NK-92 (cell line): ENCODE measurements around the gene SGCE.

ENCODE experiments used
- DNase-seq: peaks from one replicate; lab custom pipeline; 2025; ENCODE audit not compliant: unreplicated experiment; lab: John Stamatoyannopoulos, UW

SGCE gene

DNA sequence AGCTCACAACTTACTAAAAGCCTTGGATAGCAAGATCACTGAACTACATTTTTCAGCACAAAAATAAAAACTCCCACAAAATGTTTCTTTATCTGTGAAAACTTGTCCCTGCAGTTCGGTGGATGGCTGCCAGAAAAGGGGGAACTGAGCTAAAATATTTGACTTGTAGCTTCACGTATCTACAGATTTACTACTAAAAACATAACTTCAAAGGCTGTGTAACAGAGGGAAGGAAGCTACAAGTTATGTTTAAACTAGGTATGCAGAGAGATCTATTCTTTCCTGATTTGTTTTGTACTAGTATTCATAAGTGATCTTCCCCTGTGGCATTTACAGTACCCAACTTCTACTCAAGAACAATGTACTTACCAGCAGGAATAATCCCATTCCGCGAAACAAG, 25.1 kb downstream of the SGCE start:
- DNase-seq = no peak

DNA sequence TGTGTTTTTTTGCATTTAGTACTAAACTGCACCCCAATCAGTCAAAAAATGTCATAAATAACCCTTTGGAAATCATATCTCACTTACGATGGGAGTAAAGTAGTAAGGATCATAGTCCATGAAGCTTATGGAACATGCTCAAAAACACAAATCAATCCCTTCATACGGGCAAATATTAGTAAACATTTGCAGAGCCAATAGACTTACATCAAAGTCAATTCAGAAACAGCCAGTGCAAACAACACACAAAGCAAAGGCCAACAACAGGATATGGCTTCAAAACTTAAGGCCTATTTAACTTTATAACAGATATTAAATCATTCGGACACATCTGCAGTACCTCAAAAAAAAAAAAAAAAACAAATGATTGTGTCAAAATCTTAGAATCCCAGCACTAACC, 32.1 kb downstream of the SGCE start:
- DNase-seq = no peak

DNA sequence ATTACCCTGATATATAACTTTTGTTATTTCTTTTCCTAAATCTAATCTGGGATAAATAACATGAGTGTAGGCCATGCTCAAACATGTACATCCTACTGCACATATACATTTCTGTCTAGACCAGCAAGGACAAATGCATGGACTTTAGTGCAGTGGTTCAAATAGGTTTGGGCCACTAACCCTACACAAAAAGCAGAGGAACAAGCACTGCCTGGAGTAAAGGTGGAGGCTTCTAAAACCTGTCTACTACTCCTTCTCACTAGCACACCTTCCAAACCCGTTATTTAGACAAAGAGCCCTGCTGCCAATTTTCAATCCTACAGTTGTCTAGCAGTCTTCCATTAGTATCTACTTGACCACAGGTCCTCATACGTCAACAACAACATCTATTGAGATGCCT, 34.8 kb downstream of the SGCE start:
- no peak for DNase-seq

DNA sequence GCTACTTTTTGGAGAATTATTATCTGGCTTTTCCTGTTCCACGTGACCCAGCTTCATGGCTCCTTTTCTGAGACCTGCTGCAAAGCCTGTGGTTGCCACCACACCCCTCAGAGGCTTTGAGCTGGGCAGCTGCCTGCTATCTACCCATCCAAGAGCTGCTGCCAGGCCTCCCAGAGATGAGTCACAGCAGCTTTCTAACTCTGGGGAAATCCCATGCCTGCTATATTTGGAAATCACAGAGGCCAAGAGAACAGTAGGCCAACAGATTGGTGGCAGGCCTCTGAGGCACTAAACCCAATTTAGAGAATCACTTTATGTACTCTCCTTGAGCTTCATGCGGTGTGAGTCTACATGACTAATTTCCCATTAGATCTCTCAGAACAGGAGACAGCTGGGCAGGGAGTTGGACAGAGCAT, 35.2 kb downstream of the SGCE start:
- DNase-seq = no peak

DNA sequence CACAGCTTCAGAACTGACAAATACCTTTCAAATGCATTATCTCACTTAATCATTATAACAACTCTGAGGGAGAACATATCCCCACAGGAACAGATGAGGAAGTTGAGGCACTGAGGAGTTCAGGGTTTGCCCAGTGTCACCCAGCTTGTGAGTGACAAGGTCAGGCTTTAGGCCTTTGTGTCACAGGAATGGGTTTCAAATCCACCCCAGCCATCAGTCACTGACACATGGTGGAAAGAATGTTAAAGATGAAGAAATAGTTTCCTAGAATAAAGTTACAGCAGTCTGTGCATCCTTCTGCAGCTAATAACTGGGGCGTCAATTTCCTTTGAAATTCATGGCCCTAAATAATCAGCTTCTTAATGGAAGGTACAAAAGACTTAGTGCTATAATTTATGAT, 37.8 kb downstream of the SGCE start:
- no peak for DNase-seq

DNA sequence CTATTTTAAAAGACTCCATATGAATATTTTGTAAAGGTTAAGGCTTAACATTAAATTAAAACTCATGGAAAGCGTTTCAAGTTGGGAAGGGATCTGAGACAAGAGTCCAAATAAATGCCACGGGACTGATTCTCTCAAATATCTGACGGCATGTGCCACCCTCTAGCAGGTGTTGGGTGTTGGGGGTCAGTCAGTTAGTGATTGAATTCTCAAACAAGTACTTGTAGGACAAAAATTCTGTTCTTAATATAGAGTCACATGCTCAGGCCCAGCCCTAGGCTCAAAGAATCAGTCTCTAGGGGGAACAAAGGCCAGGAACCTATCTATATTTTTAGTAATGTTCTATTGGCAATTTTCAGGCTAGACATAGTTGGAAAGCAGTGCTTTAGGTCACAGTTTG, 39.1 kb downstream of the SGCE start:
- no peak for DNase-seq

DNA sequence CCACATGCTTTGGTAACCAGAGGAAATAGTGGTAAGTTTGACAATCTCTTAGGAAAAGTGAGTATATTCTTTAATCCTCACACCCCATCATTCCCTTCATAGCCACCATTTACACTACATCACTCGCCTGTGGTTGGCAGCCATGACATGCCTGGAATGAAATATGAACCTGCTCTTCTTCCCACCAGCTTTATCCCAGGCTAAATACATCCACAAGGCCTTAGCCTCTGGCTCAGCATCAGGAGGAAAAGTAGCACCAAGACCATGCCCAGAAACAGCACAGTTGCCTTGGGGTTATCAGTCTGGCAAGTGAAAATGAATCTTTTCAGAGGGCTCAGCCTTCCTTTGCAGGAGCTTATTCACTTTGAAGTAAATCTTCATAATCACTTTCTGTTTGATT, 40.3 kb downstream of the SGCE start:
- DNase-seq = no peak

DNA sequence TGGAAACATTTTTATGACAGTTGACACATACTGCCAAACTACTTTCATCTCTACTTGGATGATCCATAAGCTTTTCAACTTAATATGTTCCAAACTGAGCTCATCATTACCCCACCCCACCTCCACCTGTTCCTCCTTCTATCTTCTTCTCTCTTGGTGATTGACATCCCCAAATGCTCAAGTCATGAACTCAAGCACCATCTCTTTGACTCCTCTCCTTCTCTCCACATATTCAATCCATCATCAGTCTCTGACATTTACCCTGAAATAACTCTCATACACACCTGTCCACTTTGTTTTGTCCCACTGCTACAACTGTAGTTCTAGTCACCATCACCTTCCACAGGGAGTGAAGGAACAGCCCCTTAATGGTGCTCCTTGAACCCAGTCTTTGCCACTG, 43.3 kb downstream of the SGCE start:
- DNase-seq = no peak

DNA sequence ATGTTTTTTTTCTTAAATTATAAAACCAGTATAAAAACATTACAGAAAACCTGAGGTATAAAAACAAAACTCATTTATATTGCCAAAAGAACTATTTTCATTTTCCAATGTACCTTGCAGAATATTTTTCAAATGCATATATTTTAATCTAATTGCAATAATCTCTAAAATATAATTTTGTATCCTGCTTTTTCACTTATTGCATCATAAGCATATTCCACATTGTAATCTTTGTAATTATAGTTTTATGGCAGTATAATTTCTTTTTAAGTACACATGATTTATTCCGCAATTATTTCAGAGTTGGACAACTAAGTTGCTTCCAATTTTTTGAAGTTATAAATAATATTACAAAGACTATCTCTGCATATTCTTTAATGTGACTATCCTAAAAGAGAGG, 43.7 kb downstream of the SGCE start:
- no peak for DNase-seq

DNA sequence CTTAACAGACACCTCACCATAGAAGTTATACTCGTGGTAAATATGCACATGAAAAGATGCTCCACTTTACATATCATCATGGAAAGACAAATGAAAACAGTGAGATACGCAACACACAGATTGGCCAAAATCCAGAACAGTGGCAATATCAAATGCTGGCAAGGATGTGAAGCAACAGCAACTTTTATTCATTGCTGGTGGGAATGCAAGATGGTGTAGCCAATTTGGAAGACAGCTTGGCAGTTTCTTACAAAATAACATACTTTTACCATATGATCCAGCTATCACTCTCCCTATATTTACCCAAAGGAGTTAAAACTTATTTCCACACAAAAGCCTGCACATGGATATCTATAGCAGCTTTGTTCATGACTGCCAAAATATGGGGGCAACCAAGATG, 46.4 kb downstream of the SGCE start:
- DNase-seq = no peak

DNA sequence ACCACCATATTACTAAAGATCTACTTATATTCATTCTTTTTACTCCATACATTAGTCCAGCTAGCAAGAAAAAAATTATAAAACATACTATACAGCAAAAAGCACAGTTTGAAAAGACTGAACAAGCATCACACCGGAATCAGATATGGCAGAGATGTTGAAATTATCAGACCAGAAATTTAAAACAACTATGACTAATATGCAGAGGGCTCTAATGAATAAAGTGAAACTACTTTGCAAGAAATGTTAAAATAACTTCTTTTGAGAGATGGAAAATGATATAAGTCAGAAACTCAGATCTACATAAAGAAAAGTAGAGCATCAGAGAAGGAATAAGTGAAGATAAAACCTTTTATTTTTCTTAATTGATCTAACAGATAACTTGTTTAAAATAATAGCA, 50.9 kb downstream of the SGCE start:
- DNase-seq = no peak

DNA sequence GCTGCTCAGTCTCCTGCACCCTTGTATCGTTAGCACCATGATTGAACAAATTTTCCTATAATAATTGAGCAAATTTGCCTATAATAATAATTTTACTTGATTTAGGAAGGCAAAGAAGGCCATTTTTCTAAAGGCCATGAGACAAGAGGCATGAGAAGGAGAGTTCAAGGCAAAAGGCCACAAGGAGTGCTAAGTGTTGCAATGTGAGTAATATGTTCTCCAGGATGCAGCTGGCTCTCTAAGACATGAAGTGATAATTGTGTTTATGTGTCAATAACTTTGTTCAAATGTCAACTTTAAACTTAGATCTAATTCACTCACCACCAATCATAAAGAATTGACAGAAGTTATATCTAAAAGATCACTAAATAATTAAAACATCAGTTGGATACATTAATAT, 53.8 kb downstream of the SGCE start:
- DNase-seq = no peak

DNA sequence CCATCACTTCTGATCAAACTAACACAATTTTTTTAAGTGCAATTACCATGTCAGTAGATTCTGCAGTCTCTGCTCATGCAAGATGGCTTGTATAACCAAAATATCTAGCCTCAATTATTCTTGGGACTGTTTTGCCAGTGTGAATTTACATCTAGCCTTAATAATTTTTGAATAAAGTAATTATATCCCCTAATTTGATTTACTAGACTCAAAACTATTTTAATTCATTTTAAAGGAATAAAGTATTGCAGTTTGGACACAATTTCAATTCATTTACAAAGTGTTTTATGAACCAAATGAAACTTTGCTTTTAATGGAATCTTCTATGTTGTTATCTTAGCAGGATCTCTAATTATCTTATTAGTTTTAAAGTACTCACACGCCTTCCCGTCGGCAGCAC, 55.7 kb downstream of the SGCE start:
- DNase-seq = no peak

DNA sequence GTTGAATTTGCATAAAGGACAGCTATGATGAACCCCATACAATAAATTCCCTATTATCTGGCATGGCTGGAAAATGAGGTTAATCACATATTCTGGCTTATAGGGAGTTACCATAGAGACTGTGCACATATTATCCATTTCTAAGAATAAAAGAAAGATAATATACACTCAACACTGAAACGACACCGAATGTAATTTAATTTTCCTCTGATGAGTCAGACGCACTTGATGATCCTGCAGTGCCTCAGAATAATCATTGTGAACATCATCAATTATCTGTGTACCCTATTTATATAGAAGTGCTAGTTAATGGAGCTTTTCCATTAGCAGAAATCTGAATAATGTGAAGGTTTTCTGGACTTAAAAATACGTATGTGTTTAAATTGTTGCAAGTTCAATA, 60.2 kb downstream of the SGCE start:
- no peak for DNase-seq

DNA sequence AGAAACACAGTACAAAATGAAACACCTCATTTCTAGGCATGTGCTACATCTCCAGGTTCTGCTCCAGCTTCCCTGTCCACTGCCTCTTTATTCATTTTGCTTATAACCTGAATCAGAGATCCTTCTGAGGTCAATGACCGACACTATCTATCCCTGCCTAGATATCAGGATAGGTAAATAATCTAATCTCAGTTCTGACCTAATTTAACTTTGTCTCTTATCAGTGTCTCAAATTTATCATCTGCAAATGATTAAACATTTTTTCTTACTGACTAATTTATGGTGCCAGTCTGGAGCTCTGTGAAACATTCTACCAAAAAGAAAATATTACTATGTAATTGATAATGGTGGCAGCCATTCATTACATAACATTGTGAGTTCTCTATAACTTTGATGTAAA, 61.1 kb downstream of the SGCE start:
- no peak for DNase-seq

DNA sequence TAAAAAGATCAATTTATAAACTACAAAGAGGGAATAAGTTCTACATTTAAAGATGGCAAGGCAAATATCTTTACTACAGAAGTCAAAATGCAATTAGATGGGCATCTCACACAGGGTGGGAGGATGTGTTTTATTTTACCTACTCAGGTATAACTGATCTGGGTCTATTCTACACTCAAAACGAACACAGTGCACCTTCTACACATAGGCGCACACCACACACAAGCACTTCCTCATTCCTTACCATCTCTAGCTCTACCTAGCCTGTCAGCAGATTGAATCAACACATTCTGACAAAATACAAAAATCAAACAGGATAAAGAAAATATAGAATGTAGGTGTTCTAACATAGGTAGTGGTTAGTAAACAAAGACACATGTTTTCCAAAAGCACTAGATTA, 64.8 kb downstream of the SGCE start:
- no peak for DNase-seq

DNA sequence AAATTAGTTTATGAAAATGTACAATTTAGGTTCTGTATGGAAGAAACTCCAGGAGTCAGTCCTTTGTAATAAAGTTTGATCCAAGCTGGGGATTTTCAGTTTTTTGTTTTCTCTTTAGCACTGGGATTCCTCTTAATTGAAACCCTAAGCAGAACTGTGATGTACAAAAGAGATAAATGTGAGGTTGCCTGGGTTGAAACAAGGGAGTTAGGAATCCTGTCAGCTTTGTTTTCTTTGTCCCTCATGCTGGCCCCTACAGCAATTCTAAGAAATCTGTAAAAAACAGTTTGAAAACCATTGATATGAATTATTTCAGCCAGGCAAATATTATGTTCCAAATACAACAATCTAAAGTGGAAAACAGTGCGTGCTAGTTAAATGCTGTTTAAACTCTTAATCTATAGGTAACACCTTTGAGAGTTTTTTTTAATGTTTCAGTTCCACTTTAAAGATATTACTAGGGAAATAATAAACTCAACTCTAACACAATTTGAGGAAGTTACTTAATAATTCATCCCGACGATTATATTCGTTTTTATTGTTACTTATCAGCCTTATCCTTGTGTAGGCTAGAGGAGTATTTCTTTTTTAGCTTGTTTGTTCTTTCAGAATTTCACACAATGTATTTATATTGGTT, 65.3 kb downstream of the SGCE start:
- DNase-seq = no peak

DNA sequence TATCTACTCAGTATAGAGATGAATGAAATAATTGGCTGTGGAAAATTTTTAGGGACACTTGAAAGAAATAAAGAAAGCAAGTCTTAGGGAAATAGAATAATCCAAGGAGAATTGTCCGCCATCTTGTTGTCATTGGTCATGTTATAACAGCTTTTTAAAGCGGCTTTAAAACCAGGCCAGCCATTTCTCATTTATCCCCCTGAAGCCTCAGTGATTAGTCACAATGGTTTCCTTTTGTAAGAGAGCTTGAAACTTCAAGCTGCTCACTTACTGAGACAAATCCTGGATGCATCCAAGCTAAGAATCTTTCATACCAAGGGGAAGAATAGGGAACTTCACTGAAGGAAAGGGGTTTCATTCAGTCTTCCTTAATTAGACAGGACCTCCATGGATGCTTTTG, 67.9 kb downstream of the SGCE start:
- DNase-seq = no peak

DNA sequence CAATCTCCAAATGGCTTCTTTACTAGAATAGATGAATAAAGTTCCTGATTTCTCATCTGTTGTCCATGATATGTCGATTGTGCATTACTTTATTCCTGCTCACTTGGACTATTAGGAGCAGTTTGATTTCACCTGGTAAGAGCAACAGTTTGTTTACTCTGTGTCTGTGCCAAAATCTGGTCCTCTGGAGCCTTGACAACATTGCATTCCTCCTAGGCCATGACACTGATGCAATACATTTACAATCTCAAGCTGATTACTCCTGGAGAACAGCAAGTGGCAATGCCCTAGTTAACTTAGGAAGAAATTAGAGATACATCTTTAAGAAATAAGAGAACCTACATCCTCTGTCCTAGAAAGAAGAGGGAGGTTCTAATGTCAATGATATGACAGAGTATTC, 71.8 kb downstream of the SGCE start:
- no peak for DNase-seq

DNA sequence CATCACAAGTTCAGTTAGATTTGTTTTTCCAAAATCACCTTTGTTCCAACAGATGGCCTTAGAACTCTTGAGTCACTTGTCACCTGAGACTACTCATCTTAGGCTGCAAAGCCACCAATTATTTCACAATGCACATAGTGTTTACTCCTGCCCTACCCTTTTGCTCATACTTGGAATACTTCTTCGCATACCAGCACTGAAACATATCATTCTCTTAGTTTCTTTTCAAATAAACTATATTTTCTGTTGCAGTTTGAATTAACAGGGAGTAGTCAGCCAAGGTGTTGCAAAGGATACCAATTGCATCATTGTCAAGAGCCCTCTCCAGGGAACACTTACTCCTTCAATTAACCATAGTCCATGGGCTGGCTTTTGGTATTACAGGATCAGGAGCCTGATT, 75.3 kb downstream of the SGCE start:
- no peak for DNase-seq

DNA sequence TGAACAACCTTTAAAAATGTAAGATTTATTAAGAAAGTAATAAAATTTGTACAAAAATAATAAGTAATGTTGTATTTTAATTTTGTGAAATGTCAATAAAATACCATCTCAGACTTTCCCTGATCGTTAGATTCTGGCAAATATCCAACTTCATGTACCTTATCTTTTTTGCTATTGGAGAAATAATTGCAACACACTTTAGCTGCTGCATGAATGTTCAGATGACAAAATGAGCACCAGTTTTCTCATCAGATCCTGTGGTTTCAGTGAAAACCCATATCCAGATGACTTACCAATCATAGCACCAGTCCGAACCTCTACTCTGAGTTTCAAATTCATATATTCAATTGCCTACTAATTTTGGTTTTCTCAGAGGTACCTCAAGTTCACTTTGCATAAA, 76.5 kb downstream of the SGCE start:
- no peak for DNase-seq

DNA sequence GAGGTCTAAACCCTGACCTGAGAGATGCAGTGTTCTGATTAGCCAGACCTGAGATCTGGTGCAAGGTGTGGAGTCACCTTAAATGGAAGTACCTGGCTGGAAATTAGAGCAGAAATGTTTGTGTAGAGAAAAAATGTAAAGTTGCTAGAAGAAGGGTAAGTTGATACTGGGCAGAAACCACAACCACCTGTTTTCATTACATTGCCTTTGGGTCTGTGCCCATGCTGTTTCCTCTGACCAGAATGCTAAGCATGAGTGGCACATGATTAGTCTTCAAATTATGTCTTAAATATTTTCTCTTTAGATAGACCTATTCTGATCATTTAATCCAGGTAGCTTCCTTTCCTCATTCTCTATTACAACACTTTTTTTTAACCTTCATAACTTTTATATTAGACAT, 77.3 kb downstream of the SGCE start:
- DNase-seq = no peak

DNA sequence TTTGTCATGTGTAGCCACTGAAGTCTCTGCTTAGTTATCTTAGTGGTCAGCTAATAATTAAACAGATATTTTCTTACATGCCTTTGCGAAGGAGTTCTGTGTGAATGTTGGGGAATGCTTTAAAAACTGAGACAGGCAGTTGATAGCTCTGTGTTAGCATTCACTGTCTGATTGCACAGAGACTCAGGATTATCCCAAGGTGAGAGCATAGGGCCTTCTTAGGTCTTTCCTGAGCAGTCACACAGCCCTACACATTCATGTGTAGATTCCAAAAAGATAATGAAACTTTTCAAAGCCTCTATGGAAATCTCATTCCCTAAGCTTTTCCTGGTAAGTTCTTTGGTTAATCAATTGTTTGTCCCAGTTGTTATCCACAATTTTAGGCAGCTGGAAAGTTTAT, 78.6 kb downstream of the SGCE start:
- no peak for DNase-seq

DNA sequence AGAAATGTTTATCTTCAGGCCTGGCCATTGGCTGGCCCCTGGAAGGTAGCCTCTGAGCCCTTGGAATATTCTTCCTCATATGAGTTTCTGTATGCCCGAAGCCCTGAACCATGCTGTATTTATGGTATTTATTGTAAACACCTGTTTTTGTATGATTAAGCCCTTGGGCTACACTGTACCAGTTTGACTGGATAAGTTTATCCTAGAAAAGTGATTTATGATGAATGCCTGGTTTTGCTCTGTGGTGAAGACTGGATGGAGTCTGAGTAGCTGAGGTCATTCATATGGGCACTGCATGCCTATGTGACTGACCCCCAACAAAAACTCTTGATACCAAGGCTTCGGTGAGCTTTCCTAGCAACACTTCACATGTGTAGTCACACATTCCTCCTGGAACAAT, 79.6 kb downstream of the SGCE start:
- DNase-seq = no peak
